K562 (cell line): Measurements from ENCODE around the gene IQGAP3. TPM values are rescaled to one million over a fixed set of nuclear protein-coding genes. Genes with fewer than 3 reads are reported as not detected.

ENCODE experiments used
- ATAC-seq: fragments of 200-7000 bp; cut with Tn5 transposase; 3 replicates; pipeline ENCODE4 v1.9.1; 2020; ENCODE audit warnings: moderate library complexity
- BruUV-seq: library from RNA; stranded (reverse); fragments of 400-500 nt; replicated peaks from 2 replicates; lab custom pipeline; 2021; lab: Mats Ljungman, UMichigan
- CTCF ChIA-PET: fragments of 300-600 bp; formaldehyde crosslinking; extraction: SDS; loops from one replicate; lab custom pipeline; 2021; ENCODE audit warnings: low intra/inter-chr PET ratio; lab: Yijun Ruan, JAX
- POLR2A ChIA-PET: fragments of 300-600, 350-650 bp; sonication (Branson Sonifier 250); formaldehyde crosslinking; extraction: SDS; loops from one replicate; lab custom pipeline; 2021; ENCODE audit warnings: antibody characterized with exemption, inconsistent platforms; lab: Yijun Ruan, JAX
- DNase-seq, 4 experiments: peaks; one replicate each; pipeline versions ENCODE4 v3.0.0 to v3.0.0-alpha.2; 2011 to 2018; ENCODE audit warnings: low spot score in 3 of 4, mixed read lengths in 3 of 4; ENCODE audit errors: extremely low read depth in 1 of 4
- FAIRE-seq: peaks from 2 replicates; lab custom pipeline; 2011; peaks lifted over from hg19 to GRCh38; lab: Jason Lieb, UNC
- H2AFZ ChIP-seq: 2 replicates; pipeline ENCODE4 v1.6.0; 2011; ENCODE audit warnings: low read depth, low read length, control low read depth, inconsistent platforms
- H3K27ac ChIP-seq: fragments of 200-600 bp; 3 replicates; pipeline ENCODE4 v1.8.0; 2011; ENCODE audit warnings: low read depth, mild to moderate bottlenecking, control low read depth, inconsistent platforms, low read length, moderate library complexity, mixed read lengths; ENCODE audit errors: extremely low read depth
- H3K27me3 ChIP-seq, 2 experiments: fragments of 300-600 bp in 1 of 2; 2 replicates in 1 of 2; 3 replicates in 1 of 2; pipeline versions ENCODE4 v1.6.0 to v1.8.0; 2011; ENCODE audit warnings: inconsistent platforms in 2 of 2, low read length in 2 of 2, mild to moderate bottlenecking in 1 of 2, mixed read lengths in 1 of 2, moderate library complexity in 1 of 2; ENCODE audit not compliant: control insufficient read depth in 2 of 2, insufficient read depth in 2 of 2
- H3K36me3 ChIP-seq: fragments of 300-600 bp; 3 replicates; pipeline ENCODE4 v1.8.0; 2011; ENCODE audit warnings: mild to moderate bottlenecking, low read length, inconsistent platforms; ENCODE audit not compliant: control insufficient read depth, insufficient read depth
- H3K4me1 ChIP-seq, 2 experiments: fragments of 200-600 bp in 1 of 2; replicated peaks in 1 of 2; 2 replicates in 1 of 2; 3 replicates in 1 of 2; pipeline versions ENCODE4 v1.5.1 to v1.8.0; 2011; ENCODE audit warnings: inconsistent platforms in 2 of 2, low read length in 2 of 2, mild to moderate bottlenecking in 1 of 2, mixed read lengths in 1 of 2, moderate library complexity in 1 of 2; ENCODE audit not compliant: control insufficient read depth in 2 of 2, insufficient read depth in 2 of 2
- H3K4me2 ChIP-seq: 2 replicates; pipeline ENCODE4 v1.6.1; 2011; ENCODE audit warnings: low read length, control low read depth, inconsistent platforms, mixed read lengths; ENCODE audit not compliant: insufficient read depth
- H3K4me3 ChIP-seq: fragments of 200-600 bp; sonication (generic), shearing (Covaris generic); 2 replicates; pipeline ENCODE4 v1.5.1; 2016; ENCODE audit warnings: control low read depth, inconsistent platforms
- H3K79me2 ChIP-seq: fragments of 200-600 bp; 3 replicates; pipeline ENCODE4 v1.8.0; 2011; ENCODE audit warnings: low read length, inconsistent platforms; ENCODE audit not compliant: control insufficient read depth, insufficient read depth
- H3K9ac ChIP-seq, 2 experiments: 2 replicates each; pipeline versions ENCODE4 v1.6.0 to v1.6.1; 2011; ENCODE audit warnings: low read depth in 2 of 2, low read length in 2 of 2, control low read depth in 1 of 2, inconsistent platforms in 1 of 2, mild to moderate bottlenecking in 1 of 2, mixed read lengths in 1 of 2; ENCODE audit not compliant: insufficient read depth in 1 of 2
- H3K9me1 ChIP-seq: one replicate; pipeline ENCODE4 v1.6.0; 2011; ENCODE audit warnings: inconsistent platforms, mild to moderate bottlenecking, low read length, moderate library complexity; ENCODE audit not compliant: control insufficient read depth, insufficient read depth
- H3K9me3 ChIP-seq: replicated peaks from 2 replicates; pipeline ENCODE4 v1.5.1; 2011; ENCODE audit warnings: low read depth, low read length, inconsistent platforms; ENCODE audit not compliant: control insufficient read depth, insufficient read depth
- H4K20me1 ChIP-seq: replicated peaks from 2 replicates; pipeline ENCODE4 v1.6.1; 2011; ENCODE audit warnings: low read length, inconsistent platforms, mixed read lengths; ENCODE audit not compliant: control insufficient read depth, insufficient read depth
- CBFA2T3 ChIP-seq: fragments of 450-650 bp; IDR thresholded peaks from 2 replicates; pipeline ENCODE4 v1.6.1; 2017
- MAZ ChIP-seq, 2 experiments: fragments of 450-650 bp in 1 of 2; sonication (generic) in 1 of 2; formaldehyde crosslinking; IDR thresholded peaks in 1 of 2; conservative IDR thresholded peaks in 1 of 2; 2 replicates each; pipeline versions ENCODE4 v1.4.0 to v1.5.0; 2020; ENCODE audit warnings: mild to moderate bottlenecking in 1 of 2, missing genetic modification reagents in 1 of 2
- PRMT5 ChIP-seq: sonication (generic); formaldehyde crosslinking; IDR thresholded peaks from 2 replicates; pipeline ENCODE4 v1.5.0; 2020; ENCODE audit warnings: missing genetic modification reagents
- SREBF1 ChIP-seq: fragments of 150-350 bp; IDR thresholded peaks from 2 replicates; pipeline ENCODE4 v1.6.1; 2014; ENCODE audit warnings: antibody characterized with exemption, low read depth, low read length, borderline replicate concordance
- WGBS: fragments of 100-300 bp; shearing (Covaris generic); methylation state at CpG from one replicate; pipeline ENCODE4 v1.1.6; 2016; ENCODE audit warnings: low coverage, mixed read lengths; ENCODE audit not compliant: insufficient coverage; ENCODE audit errors: missing lambda C conversion rate; 5-methylcytosine and 5-hydroxymethylcytosine counted together
- in situ Hi-C: fragments of 300-500 bp; cut with MboI; formaldehyde crosslinking; loops from 4 replicates; pipeline ENCODE4 v1.15.0; 2018; ENCODE audit warnings: inconsistent platforms, mixed read lengths
- intact Hi-C: fragments of 100-400 bp; cut with micrococcal nuclease; formaldehyde crosslinking; loops from 2 replicates; pipeline ENCODE4 v1.14.2; 2022
- polyA plus RNA-seq, 8 experiments: library from polyadenylated mRNA; depleted of rRNA in 4 of 8; stranded (reverse) in 5 of 8; unstranded in 3 of 8; fragments of >200 nt; fragmentation: Nextera tagmentation in 2 of 8; fragmentation: Illumina TruSeq in 1 of 8; extraction: Ambion mirVana in 2 of 8; extraction: Trizol in 1 of 8; gene quantifications; 2 replicates each; pipeline versions ENCODE4 v1.2.1 to v1.2.3, GENCODE V29; 2011 to 2014; ENCODE audit warnings: inconsistent platforms in 1 of 8, missing spikeins in 1 of 8
- total RNA-seq, 7 experiments: library from RNA; depleted of rRNA in 6 of 7; stranded (reverse); fragments of >200 nt in 6 of 7; fragmentation: Illumina TruSeq in 2 of 7; extraction: Trizol in 2 of 7; gene quantifications; 2 replicates each; pipeline versions ENCODE4 v1.2.1 to v1.2.3, GENCODE V29; 2011 to 2021; ENCODE audit warnings: low replicate concordance in 1 of 7
- TF ChIP-seq, protein P1 (sequence below), 3 experiments: IDR thresholded peaks in 2 of 3; conservative IDR thresholded peaks in 1 of 3; 2 replicates each; pipeline ENCODE4 v1.5.1; 2011 to 2012; ENCODE audit warnings: low read length in 3 of 3, mild to moderate bottlenecking in 3 of 3, control low read depth in 2 of 3, improper control_type of control experiment in 1 of 3, inconsistent platforms in 1 of 3, low read depth in 1 of 3, mixed read lengths in 1 of 3, moderate library complexity in 1 of 3; ENCODE audit not compliant: insufficient read depth in 2 of 3

IQGAP3 gene
- total and polyA plus RNA-seq, 9 of the 15 experiments (the other 6 are each of a cell fraction or from before 2014, with no cell fraction given), result 1.4 to 16.6 (median 11.9) TPM

GRCh38 chr1:156549390-156549789 is 23.0 kb downstream of the IQGAP3 start:
- ATAC-seq (no peak; the same call in 2 of the 3 replicates), FAIRE-seq (no peak), DNase-seq (no peak)
- in situ Hi-C loops, result no loop called here
- H4K20me1 ChIP-seq, result no peaks in the 10 kb centered on the region
- no peaks in the 10 kb centered on the region for H3K9me1 ChIP-seq
- H2AFZ ChIP-seq, result no peak overlapping the region
- BruUV-seq, result no TSS peak
- intact Hi-C loops, result loop anchor here (10.0 kb wide), 1 partner anchor 65 kb away; no protein-coding TSS in a partner anchor
- POLR2A ChIA-PET, result interaction anchor here (0.6 to 0.8 kb wide), 2 partner anchors 29 to 73 kb away, joined by 3 to 4 read pairs; no protein-coding TSS in a partner anchor
- H3K4me2 ChIP-seq, result no peak overlapping the region
- 81% methylated on average over 2 of the region's 2 CpGs for WGBS
- TF ChIP-seq, protein P1, sequence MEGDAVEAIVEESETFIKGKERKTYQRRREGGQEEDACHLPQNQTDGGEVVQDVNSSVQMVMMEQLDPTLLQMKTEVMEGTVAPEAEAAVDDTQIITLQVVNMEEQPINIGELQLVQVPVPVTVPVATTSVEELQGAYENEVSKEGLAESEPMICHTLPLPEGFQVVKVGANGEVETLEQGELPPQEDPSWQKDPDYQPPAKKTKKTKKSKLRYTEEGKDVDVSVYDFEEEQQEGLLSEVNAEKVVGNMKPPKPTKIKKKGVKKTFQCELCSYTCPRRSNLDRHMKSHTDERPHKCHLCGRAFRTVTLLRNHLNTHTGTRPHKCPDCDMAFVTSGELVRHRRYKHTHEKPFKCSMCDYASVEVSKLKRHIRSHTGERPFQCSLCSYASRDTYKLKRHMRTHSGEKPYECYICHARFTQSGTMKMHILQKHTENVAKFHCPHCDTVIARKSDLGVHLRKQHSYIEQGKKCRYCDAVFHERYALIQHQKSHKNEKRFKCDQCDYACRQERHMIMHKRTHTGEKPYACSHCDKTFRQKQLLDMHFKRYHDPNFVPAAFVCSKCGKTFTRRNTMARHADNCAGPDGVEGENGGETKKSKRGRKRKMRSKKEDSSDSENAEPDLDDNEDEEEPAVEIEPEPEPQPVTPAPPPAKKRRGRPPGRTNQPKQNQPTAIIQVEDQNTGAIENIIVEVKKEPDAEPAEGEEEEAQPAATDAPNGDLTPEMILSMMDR (IDR thresholded peaks at IDR 0.05 in 2 of 3, conservative IDR thresholded peaks at IDR 0.05 in 1 of 3; ENCODE audit: insufficient read depth in 2 of 3, low read depth in 1 of 3, low read length in 3 of 3), result peak in 1 of 3 experiments; percentile 2; a peak in 1 of 6 replicates
- TF ChIP-seq MAZ (CRISPR knock-in tag; conservative IDR thresholded peaks at IDR 0.05 in 1 of 2, IDR thresholded peaks at IDR 0.05 in 1 of 2) (no peak), CBFA2T3 (no peak), SREBF1 (no peak), PRMT5 (CRISPR knock-in tag) (no peak)
- no peaks in the 10 kb centered on the region for H3K9me3 ChIP-seq
- H3K9ac ChIP-seq, result no peak overlapping the region
- H3K27me3 ChIP-seq, result no peaks in the 10 kb centered on the region
- H3K79me2 ChIP-seq, result no peaks in the 10 kb centered on the region
- CTCF ChIA-PET, result interaction anchor here (0.6 kb wide), 1 partner anchor 1523 kb away, joined by 6 read pairs; no protein-coding TSS in a partner anchor
- H3K4me1 ChIP-seq, result no peaks in the 10 kb centered on the region
- no peak overlapping the region for H3K27ac ChIP-seq
- H3K4me3 ChIP-seq, result no peak overlapping the region
- H3K36me3 ChIP-seq, result peaks cover 42% of the 10 kb centered on the region; the same call in 2 of the 3 replicates
